ENCODE data around the gene CH25H. TPM values are rescaled to one million over a fixed set of nuclear protein-coding genes. Genes with fewer than 3 reads are reported as not detected.

CH25H gene
- total RNA-seq, 4 donors from 2014 or later = 0.68 to 4.2 (median 1.1) TPM

- no peaks in the 10 kb centered on the region for H3K27me3 ChIP-seq
- H3K27ac ChIP-seq = no peak overlapping the region
- H3K4me3 ChIP-seq = no peak overlapping the region
- H3K9me3 ChIP-seq = no peaks in the 10 kb centered on the region
- TF ChIP-seq POLR2A (IDR thresholded peaks at IDR 0.05) = no peak
- no peak for TF ChIP-seq POLR2AphosphoS5 (IDR thresholded peaks at IDR 0.05)
- no peak for TF ChIP-seq CTCF (IDR thresholded peaks at IDR 0.05)
- TF ChIP-seq EP300 (IDR thresholded peaks at IDR 0.05) = no peak
- DNase-seq (ENCODE audit: low spot score in 2 of 2) = no peak
- peaks cover 20% of the 10 kb centered on the region for H3K4me1 ChIP-seq
- no peaks in the 10 kb centered on the region for H3K36me3 ChIP-seq
Observed at GRCh38 chr10:89159316-89159715, 47.8 kb downstream of the CH25H start.

- Histone ChIP-seq H3K4me1 (peaks cover 11% of the 10 kb centered on the region), H3K27me3 (no peaks in the 10 kb centered on the region), H3K36me3 (no peaks in the 10 kb centered on the region), H3K9me3 (no peaks in the 10 kb centered on the region), H3K27ac (peak overlapping the region; percentile 18), H3K4me3 (no peak overlapping the region)
- DNase-seq (ENCODE audit: low spot score in 2 of 2) = no peak
- TF ChIP-seq POLR2A (IDR thresholded peaks at IDR 0.05) = no peak
- TF ChIP-seq POLR2AphosphoS5 (IDR thresholded peaks at IDR 0.05) = no peak
- TF ChIP-seq CTCF (IDR thresholded peaks at IDR 0.05) = no peak
- no peak for TF ChIP-seq EP300 (IDR thresholded peaks at IDR 0.05)
Observed at GRCh38 chr10:89158446-89158845, 48.7 kb downstream of the CH25H start.

GRCh38 chr10:89156161-89156835, 50.8 kb downstream of the CH25H start:
- Histone ChIP-seq H3K27me3 (no peaks in the 10 kb centered on the region), H3K4me3 (no peak overlapping the region), H3K4me1 (no peaks in the 10 kb centered on the region), H3K9me3 (no peaks in the 10 kb centered on the region), H3K36me3 (no peaks in the 10 kb centered on the region), H3K27ac (no peak overlapping the region)
- 83% methylated on average over 5 of the region's 5 CpGs for WGBS
- no peak for DNase-seq (ENCODE audit: low spot score in 2 of 2)
- TF ChIP-seq POLR2AphosphoS5 (IDR thresholded peaks at IDR 0.05) = no peak
- TF ChIP-seq CTCF (IDR thresholded peaks at IDR 0.05) = no peak
- no peak for TF ChIP-seq POLR2A (IDR thresholded peaks at IDR 0.05)
- TF ChIP-seq EP300 (IDR thresholded peaks at IDR 0.05) = no peak

Other genes with a start within 250 kb of the CH25H start
- 10 to 100 TPM; 17.8 to 60.2 (median 42.6) TPM for gene FAS, start 216.5 kb downstream of the CH25H start, total RNA-seq
- gene LIPA, start 44.5 kb upstream of the CH25H start, total RNA-seq = 10 to 100 TPM; 15.6 to 21.2 (median 18.8) TPM
- 1 to 10 TPM in 3 of 4 donors, under 1 TPM in 1; 0.49 to 2.6 (median 1.4) TPM for gene IFIT2, start 94.7 kb upstream of the CH25H start, total RNA-seq
- 1 to 10 TPM; 1.5 to 4.9 (median 2.1) TPM for gene IFIT3, start 120.7 kb upstream of the CH25H start, total RNA-seq
- gene IFIT1B, start 170.7 kb upstream of the CH25H start, total RNA-seq = not detected
- gene IFIT1, start 185.3 kb upstream of the CH25H start, total RNA-seq = 1 to 10 TPM; 1.9 to 7.1 (median 2.7) TPM
- gene IFIT5, start 207.3 kb upstream of the CH25H start, total RNA-seq = 1 to 10 TPM; 4.3 to 8.2 (median 6.3) TPM